Measurements from ENCODE around the gene IFNAR2.
"Not testable (repeated sequence)": the region's sequence is repeated elsewhere in the genome, so short reads cannot be mapped to it uniquely, and the experiment has no call there.

IFNAR2 gene

GRCh38 chr21:33236766-33237165 lies 7.0 kb downstream of the IFNAR2 start:
- no peak for DNase-seq (ENCODE audit: low read depth)

GRCh38 chr21:33237486-33237885 lies 7.7 kb downstream of the IFNAR2 start:
- no peak overlapping the region for H3K4me3 ChIP-seq (ENCODE audit: low read depth, low read length)
- no peak for DNase-seq (ENCODE audit: low read depth)
- TF ChIP-seq CTCF (IDR thresholded peaks at IDR 0.05; ENCODE audit: low read depth, low read length) (no peak), MAX (IDR thresholded peaks at IDR 0.05; ENCODE audit: low read depth, low read length) (no peak), POLR2A (IDR thresholded peaks at IDR 0.05; ENCODE audit: extremely low read depth, insufficient read length) (no peak), MYC (IDR thresholded peaks at IDR 0.05; ENCODE audit: low read depth, low read length) (no peak)

More at GRCh38 chr21:33236766-33237165, 7.0 kb downstream of the IFNAR2 start:
- H3K4me3 ChIP-seq (ENCODE audit: low read depth, low read length), result no peak overlapping the region
- TF ChIP-seq MYC (IDR thresholded peaks at IDR 0.05; ENCODE audit: low read depth, low read length), result no peak
- no peak for TF ChIP-seq POLR2A (IDR thresholded peaks at IDR 0.05; ENCODE audit: extremely low read depth, insufficient read length)
- TF ChIP-seq CTCF (IDR thresholded peaks at IDR 0.05; ENCODE audit: low read depth, low read length), result no peak
- TF ChIP-seq MAX (IDR thresholded peaks at IDR 0.05; ENCODE audit: low read depth, low read length), result no peak

GRCh38 chr21:33238146-33238545 lies 8.4 kb downstream of the IFNAR2 start:
- no peak for TF ChIP-seq CTCF (IDR thresholded peaks at IDR 0.05; ENCODE audit: low read depth, low read length)
- no peak for TF ChIP-seq MYC (IDR thresholded peaks at IDR 0.05; ENCODE audit: low read depth, low read length)
- no peak for TF ChIP-seq POLR2A (IDR thresholded peaks at IDR 0.05; ENCODE audit: extremely low read depth, insufficient read length)
- TF ChIP-seq MAX (IDR thresholded peaks at IDR 0.05; ENCODE audit: low read depth, low read length), result no peak
- H3K4me3 ChIP-seq (ENCODE audit: low read depth, low read length), result no peak overlapping the region
- no peak for DNase-seq (ENCODE audit: low read depth)

GRCh38 chr21:33238565-33239255 lies 9.0 kb downstream of the IFNAR2 start:
- no peak for TF ChIP-seq POLR2A (IDR thresholded peaks at IDR 0.05; ENCODE audit: extremely low read depth, insufficient read length)
- TF ChIP-seq MYC (IDR thresholded peaks at IDR 0.05; ENCODE audit: low read depth, low read length), result no peak
- no peak for TF ChIP-seq CTCF (IDR thresholded peaks at IDR 0.05; ENCODE audit: low read depth, low read length)
- no peak for TF ChIP-seq MAX (IDR thresholded peaks at IDR 0.05; ENCODE audit: low read depth, low read length)
- H3K4me3 ChIP-seq (ENCODE audit: low read depth, low read length), result no peak overlapping the region
- DNase-seq (ENCODE audit: low read depth), result peak; percentile 26

- H3K4me3 ChIP-seq (ENCODE audit: low read depth, low read length); DNase-seq (ENCODE audit: low read depth): not testable (repeated sequence)
Measured at GRCh38 chr21:33239559-33240127, 9.9 kb downstream of the IFNAR2 start.

- no peak overlapping the region for H3K4me3 ChIP-seq (ENCODE audit: low read depth, low read length)
- TF ChIP-seq CTCF (IDR thresholded peaks at IDR 0.05; ENCODE audit: low read depth, low read length) (no peak), MYC (IDR thresholded peaks at IDR 0.05; ENCODE audit: low read depth, low read length) (no peak), MAX (IDR thresholded peaks at IDR 0.05; ENCODE audit: low read depth, low read length) (no peak), POLR2A (IDR thresholded peaks at IDR 0.05; ENCODE audit: extremely low read depth, insufficient read length) (no peak)
- no peak for DNase-seq (ENCODE audit: low read depth)
Measured at GRCh38 chr21:33240404-33240803, 10.7 kb downstream of the IFNAR2 start.

All from NB4 (cell line).